Non-pigmented ciliary epithelial cell (primary cell): ENCODE data around the gene KCNH1.

Experiments used
- DNase-seq: peaks from one replicate; pipeline ENCODE4 v3.0.0-alpha.2; 2010; ENCODE audit warnings: low read depth

Gene KCNH1

GRCh38 chr1:210800301-210800700 is 333.6 kb downstream of the KCNH1 start:
- DNase-seq, result no peak

- DNase-seq, result no peak
Observed at GRCh38 chr1:210797422-210797821, 336.5 kb downstream of the KCNH1 start.

DNA sequence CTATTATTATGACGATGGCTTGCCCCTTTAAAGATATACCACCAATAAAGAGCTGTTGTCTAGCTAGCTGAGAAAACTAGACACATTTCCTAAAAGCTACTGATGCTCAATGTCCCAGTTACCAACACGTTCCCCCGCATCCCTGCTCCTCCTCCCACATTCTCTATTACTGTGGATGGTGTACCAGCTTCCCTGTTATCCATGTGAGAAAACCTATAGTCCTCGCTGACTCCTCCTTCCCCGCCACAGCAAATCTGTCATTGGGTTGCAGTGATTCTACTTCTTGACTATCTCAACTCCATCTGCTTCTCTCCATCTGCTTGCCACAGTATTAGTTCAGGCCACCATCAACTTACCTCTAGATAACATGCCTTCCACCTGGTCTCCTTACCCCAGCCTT is 337.5 kb downstream of the KCNH1 start:
- DNase-seq, result no peak

DNA sequence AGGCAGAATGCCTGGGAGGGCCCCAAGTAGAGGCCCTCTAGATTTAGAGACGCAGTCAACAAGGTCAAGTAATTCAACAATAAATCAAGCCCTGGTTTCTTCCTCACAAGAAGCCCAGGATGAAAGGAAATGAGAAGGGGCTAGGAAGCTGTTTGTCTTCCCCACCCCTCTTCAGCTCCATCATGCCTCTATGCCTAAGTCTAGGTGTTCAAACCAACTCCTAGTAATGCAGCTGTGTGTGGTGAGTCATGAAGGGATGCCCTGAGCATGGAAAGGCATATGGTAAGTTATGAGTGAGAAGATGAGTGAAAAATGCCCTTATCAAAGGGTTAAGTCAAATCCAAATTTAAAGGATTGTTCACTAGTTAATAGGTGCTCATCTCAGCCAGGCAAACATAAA is 339.5 kb downstream of the KCNH1 start:
- DNase-seq, result no peak

DNA sequence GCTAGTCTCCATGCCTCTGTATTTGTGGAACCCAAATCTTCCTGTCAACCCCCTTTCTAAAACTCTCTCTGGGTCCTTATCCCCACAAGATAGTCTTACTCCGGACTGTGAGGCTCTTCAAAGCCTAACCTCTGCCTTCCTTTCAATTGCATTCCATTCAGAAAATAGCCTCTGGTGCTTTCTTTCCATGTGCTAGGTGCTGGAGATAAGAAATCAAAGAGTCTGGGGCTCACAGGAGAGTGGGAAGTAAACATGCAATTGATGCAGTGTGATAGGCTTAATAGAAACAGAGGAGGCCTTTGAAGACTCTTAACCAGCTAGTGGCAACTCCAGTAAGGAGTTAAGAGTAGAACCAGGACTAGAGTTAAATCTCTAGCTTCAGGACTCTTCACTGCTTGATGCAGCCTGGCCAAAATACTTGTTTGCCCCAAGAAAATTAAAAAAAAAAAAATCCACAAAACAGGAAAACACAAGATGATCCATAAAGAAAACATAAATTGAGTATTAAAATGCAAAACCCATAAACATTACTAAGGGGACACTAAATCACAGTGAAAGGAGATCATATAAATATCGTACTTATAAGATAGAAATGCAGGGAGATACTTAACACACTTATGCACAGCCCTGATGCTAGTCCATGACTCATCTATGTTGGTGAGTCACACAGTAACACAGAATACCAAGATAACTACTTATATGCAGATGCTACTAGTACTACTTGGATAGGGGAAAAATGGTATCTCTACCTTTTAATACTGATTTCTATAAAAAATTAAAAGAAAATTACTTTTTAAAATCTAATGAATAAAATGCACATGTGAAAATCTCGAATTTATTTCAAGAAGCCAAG is 341.5 kb downstream of the KCNH1 start:
- DNase-seq, result peak; percentile 66

DNA sequence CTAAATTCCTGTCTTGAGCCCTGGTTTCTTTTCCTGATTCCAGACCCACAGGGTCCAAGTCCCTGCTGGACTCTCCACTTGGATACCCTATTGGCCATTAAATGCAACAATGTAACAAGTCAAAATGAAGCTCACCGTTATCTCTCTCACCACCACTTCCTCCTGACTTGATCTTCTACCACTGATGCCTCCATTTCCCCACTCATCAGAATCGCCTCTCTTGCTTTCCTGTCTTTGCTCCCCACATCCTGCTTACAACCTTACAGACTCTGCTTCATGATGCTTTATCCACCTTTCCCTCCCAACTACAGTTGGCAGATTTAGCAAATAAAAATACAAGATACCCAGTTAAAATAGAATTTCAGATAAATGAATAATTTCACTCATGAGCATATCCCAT is 343.8 kb downstream of the KCNH1 start:
- DNase-seq, result no peak

DNA sequence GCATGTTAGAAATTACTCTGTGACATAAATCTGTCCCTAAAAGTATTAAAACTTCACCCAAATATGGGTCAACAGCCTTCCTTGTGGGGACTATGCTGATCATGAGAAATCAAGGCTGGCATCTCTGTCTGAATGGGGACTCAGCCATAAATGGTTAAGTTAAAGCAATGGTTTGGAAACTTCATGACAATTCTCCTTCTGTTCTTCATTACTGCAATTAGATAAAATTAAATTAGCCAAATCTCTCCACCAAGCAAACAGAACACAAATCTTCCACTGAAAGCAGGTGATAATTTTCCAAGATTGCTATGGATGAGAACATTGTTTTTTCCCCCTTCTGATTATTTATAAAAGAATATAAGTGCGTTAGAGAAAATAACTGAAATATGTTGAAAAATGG is 346.1 kb downstream of the KCNH1 start:
- no peak for DNase-seq

DNA sequence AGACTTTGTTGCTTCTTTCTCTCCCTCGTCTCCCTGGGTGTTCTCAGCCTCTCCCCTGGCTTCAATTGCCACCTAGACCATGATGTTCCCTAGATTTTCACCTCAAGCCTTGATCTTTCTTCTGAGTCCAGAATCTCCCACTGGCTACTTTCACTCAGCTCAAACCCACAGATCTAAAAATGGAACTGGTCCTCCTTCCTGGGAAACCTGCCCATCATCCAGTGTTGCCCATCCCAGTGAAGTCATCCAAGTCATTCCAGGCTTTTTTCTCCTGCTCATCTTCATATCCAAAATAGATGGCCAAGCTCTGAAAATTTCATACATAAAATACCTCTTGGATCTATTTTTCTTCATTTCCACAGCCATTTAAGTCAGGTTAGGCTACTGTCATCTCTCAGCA is 347.4 kb downstream of the KCNH1 start:
- DNase-seq, result no peak

DNA sequence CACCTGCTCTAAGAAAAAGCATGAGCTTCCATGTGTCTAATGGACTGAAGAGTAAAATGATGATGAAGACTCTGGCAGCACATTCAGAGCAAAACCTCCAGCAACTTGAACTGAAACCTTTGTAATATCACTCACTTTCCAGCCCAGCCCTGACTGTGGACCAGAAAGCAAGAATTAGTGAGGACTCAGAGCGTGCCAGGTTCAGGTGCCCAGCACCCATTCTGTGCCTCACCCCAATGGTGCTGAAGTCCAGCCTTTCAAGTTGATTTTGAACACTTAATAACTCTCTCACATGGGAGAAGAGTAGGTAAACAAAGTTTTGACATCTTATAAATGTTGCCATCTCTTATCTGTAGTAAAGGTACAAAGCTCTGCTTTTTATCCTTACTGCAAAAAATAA is 350.0 kb downstream of the KCNH1 start:
- DNase-seq, result no peak

DNA sequence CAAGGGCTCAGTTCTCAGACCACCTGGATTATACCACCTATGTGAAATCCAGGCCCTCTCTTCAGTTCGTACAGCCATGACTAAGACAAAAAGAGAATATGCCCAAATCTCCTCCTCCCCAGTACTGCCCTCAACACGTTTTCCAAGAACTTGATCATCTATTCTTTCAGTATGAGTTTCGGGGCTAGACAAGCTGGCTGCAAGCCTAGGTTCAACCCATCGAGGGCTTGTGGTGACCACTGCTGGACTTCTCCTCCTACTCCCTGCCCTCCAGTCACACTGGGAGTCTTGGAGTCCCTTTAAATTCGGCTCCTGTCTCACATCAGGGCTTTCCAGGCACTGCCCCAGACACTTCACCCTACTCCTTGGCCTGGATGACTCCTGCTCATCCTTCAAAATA is 352.3 kb downstream of the KCNH1 start:
- DNase-seq, result no peak

- no peak for DNase-seq
Observed at GRCh38 chr1:210779269-210779668, 354.7 kb downstream of the KCNH1 start.

GRCh38 chr1:210777914-210778313 is 356.0 kb downstream of the KCNH1 start:
- no peak for DNase-seq

GRCh38 chr1:210776712-210777111 is 357.2 kb downstream of the KCNH1 start:
- DNase-seq, result no peak

DNA sequence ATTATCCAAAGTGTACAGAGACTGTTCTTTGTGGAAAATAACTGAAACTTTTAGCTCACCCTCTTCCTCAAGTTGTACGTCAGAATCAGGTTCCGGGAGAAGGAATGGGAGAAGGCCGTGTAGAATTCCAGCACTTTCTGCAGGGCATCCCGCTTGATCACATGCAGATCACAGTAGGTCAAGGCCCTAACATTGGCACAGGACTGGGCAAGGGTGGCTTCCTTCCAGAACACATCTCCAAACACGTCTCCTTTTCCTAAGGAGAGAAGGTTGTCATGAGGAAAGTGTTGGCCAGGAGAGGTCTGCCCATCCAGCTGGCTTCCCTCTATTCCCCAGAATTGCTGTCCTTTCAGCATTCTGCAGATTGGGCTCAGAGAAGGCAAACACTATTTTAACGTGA is 358.7 kb downstream of the KCNH1 start:
- no peak for DNase-seq

GRCh38 chr1:210773450-210773849 is 360.5 kb downstream of the KCNH1 start:
- no peak for DNase-seq

- DNase-seq, result no peak
Observed at GRCh38 chr1:210771131-210771530, 362.8 kb downstream of the KCNH1 start.

DNA sequence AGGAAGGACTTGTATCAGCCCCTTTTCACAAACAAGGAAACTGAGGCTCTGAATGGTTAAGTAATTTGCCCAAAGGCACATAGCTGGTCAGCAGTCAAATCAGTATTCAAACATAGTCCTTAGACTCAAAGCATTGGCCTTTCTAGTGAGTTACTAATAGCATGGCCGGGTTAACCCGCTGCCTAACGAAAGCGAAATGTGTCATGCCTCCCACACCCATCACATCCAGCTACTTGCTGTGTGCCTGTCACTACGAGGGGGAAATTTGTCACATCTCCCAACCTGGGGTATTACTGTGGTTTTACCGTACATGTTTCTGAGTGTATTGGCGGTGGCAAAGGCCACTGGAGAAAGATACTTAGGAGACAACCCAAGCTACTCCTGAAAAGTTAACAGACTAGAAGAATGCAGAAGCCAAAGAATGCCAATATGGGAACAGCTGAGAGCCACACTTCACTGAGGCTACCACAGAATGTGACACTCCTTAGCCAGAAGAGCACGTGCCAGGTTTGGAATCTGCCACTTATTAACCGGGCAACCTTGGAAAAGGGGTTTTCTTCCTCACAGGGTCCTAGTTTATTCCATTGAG is 363.5 kb downstream of the KCNH1 start:
- DNase-seq, result no peak

GRCh38 chr1:210769473-210769872 is 364.5 kb downstream of the KCNH1 start:
- DNase-seq, result no peak

DNA sequence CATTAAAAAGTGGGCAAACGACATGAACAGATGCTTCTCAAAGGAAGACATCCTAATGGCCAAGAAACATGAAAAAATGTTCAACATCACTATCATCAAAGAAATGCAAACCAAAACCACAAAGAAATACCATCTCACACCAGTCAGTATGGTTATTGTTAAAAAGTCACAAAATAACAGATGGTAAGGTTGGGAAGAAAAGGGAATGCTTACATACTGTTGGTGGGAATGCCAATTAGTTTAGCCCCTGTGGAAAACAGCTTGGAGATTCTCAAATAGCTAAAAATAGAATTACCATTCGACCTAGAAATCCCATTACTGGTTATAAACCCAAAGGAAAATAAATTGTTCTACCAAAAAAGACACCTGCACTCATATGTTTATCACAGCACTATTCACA is 369.4 kb downstream of the KCNH1 start:
- no peak for DNase-seq

DNA sequence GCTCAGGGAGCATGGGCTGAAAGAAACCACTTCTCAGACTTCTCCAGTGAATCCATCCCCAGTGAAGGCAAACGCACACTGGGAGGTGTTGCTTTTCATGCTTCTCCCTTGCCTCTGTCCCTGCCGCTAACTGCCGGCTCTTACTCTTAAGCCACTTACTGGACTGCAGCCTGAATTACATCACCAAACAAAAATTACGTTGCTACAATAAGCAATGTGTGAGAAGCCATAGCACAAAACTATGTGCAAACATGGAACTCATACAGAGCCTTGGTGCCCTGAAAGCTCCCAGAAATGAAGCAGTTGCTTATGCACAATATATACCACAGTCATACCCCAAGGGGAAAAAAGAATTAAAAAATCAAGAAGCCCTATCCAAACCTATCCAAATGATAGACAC is 375.2 kb downstream of the KCNH1 start:
- no peak for DNase-seq

DNA sequence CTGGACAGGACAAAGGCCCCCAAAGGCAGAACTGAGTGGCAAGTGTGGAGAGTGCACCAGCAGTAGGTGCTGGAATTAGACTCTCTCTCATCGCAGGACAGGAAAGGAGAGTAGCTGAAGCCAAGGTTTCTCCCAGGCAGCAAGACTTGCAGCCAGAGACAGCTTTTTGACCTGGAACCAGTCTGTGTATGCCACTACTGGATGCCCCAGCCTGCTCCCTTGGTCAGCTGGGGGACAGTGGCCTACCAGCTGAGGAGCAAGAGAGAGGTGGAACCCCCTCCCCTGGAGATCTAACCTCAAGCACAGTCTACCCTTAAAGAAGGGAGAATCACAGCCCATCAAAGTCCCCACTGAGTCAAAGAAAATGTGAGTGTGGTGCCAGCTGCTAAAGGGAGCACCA is 375.7 kb downstream of the KCNH1 start:
- no peak for DNase-seq

DNA sequence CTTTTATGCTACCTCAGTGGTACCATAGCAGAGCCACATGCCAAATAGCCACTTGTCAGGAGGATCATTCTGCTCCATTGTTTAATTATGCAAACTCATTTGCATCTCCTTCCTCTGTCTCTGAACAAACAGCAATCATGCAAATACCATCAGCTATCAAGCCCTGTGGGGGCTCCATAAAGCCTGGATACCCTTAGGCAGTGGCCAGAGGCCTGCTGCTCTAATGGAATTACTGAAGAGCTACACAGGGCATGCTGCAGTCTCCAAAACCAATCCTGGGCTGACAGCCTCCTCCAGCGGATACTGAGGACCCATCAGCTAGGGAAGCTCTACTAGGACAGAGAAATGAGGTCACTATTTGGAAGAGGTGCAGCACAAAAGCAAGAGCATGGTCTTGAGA is 376.3 kb downstream of the KCNH1 start:
- DNase-seq, result no peak

GRCh38 chr1:210755991-210756659 is 377.8 kb downstream of the KCNH1 start:
- DNase-seq, result no peak
